Measurements from ENCODE around the gene UPP1. TPM values are rescaled to one million over a fixed set of nuclear protein-coding genes. Genes with fewer than 3 reads are reported as not detected.
"Not testable (repeated sequence)": the region's sequence is repeated elsewhere in the genome, so short reads cannot be mapped to it uniquely, and the experiment has no call there.

Gene UPP1
- 3.3 TPM for total RNA-seq

DNA sequence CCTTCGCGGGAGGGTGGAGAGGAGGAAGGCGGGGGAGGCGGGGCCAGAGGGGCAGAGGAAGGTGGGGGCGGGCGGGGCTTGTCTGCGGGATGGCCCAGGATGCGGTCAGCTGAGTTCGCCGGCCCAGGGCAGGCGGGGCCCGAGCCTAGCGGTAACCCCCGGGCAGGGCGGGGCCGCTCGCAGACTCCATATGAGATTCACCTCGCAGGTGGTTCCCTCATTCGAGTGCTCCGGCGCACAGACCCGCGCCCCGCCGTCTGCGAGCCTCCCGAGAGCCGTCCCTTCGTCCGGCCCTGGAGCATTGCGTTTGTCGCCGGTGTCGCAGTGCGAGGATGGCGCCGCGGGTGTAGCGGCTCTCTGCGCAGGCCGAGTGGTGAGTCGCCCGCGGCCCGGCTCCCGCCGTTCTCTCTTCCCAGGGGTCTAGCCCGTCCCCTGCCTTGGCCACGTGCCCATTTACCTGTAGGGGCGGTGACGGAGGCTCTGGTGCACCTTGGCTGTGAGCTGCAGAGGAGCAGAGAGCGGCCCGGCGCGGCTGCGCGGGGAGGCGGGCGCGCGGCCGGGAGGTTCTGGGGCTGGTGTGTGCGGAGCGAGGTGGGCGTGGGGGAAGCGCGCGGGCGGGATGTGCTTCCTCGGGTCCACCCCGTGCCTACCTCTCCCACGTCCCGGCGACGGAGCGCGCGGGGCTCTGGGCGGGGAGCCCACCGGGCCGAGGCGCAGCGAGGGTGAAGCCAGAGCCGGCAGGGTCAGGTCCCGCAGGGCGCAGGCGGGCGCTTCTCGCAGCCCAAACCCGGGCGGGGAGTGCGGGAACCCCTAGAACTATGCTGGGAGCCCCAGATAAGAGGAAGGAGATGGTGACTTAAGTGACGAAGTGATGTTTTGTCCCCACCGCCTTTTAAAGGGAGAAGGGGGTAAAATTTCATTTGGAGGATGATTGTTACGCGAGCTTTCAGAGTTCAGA, at the start of gene UPP1:
UPP1 (plus strand) TSS at position 220 of the 958 bp plus-strand sequence. CDS start 5,519 bp downstream, outside the sequence.
- DNase-seq (ENCODE audit: low spot score in 2 of 2) (peak; percentile 72 to 81), FAIRE-seq (no peak)

DNA sequence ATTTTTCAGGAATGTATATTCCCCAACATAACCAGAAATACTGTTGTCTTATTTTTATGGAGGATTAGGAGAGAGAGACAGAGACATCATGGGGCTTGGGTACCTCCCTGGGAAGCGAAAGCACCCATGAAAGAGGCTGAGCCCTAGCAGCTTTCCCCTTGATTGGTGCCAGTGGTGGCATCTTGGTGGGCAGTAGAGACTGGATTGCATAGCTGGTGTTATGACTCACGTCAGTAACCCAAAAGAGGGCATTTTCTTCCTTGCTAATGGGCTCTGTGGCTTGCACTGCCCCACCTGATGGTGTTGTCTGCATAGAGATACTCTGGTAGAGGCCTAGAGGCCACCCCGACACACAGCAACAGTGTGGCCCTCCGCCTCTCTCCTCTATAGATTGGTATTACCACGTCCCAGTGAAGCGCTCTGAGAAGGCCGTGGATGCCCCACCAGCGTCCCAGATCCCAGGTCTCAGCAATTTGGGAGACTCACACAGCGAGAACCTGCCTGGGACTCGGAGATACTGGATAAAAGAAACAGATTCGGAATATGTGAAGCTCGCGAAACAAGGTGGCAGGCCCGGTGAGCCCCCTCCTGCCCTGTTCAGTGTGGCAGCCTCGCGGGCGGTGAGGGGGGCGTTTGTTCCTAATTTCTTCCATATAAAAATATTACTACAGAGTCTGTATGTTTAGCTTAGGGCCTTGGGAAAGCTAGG, 48.0 kb upstream of the UPP1 start:
- DNase-seq (ENCODE audit: low spot score in 2 of 2): no peak
- no peak for FAIRE-seq

DNA sequence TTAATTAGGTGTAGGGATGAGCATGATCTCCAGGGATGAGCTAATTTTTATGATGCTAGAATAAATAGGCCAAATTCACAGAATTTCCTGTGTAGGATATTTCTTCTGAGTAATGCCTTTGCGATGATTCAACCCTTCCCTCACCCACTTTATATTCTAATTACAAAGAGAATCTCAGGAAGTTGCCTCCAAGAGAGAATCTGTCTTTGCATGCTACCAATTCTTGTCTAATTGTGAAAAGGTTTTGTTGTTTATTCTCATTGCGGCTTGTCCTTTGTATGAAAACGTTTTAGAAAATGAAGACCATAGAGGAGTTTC, 47.5 kb upstream of the UPP1 start:
- FAIRE-seq: no peak
- DNase-seq (ENCODE audit: low spot score in 2 of 2): no peak

DNA sequence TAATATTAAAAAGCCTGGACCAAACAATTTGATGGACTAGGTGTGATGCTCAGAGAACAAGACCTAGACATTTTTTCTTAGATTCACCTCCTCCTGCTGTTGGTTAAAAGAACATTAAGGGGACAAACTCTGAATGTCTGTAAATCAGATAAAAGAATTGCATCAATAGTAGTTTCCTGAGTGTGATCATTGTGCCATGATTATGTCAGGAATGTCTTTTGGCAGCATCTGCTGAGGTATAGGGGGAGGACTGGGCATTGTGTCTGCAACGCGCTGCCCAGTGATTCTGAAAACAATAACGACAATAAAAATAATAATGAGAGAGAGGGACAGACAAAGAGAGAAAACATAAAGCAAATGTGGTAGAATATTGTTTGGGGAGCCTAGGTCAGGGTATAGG, 46.8 kb upstream of the UPP1 start:
- FAIRE-seq: no peak
- no peak for DNase-seq (ENCODE audit: low spot score in 2 of 2)

DNA sequence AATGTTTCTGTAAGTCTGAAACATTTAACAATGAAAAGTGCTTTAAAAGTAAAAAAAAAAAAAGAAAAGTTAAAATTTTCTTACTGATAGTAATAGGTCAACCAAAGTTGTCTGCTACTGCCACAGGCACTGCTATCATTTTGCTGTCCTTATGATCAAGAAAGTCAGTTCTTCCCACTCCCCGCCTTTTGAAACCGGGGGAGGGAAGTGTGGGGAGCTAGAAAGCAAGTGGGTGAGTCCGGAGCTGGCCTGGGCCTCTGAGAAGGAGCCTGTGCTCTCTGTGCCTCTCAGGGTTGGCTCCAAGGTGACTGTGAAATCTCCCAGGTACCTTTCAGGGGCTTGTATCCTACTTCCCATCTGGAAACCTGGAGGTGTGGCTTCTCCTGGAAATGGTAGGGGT, 46.4 kb upstream of the UPP1 start:
- FAIRE-seq (no peak), DNase-seq (ENCODE audit: low spot score in 2 of 2) (no peak)

DNA sequence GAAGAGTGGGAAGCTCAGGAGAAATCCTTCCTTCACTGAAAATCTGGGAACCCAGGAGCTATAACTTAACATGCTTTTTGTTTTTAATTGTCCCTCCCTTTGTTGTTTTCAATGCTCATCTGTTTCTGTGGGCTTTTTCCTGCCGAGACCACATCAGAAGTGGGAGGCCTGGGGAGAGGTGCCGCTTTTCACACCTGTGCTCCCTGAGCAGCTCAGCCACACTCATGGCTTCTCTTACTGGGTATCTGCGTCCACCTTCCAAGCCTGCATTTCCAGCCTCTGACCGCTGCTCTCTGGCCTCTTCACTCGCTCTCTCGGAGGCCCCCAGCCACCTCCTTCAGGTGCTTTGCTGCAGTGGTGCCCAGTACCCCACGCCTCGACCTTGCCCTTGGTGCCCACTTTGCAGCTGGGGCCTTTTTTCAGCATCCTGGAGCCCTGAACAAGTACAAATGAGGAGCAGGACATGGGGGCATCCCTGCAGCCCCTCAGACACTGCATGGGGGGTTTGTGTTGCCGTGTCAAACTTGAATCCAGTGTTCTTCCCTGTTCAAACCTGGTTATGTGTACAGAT, 43.8 kb upstream of the UPP1 start:
- DNase-seq (ENCODE audit: low spot score in 2 of 2) (no peak), FAIRE-seq (no peak)

DNA sequence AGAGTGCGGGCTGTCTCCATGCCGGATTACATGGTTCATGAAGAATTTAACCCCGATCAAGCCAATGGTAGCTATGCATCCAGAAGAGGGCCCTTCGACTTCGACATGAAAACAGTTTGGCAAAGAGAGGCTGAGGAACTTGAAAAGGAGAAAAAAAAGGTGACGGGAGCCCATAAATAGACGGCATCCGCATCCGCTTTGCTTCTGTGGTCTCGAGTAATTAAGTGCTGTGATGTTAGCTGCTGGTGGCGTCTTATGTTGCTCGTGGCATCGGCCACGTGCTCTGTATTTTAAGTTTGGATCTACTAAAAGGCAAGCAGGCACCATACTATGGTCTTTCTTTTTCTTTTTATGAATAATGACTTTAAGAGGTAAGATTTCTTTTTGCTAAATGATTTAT, 42.6 kb upstream of the UPP1 start:
- FAIRE-seq (no peak), DNase-seq (ENCODE audit: low spot score in 2 of 2) (no peak)

DNA sequence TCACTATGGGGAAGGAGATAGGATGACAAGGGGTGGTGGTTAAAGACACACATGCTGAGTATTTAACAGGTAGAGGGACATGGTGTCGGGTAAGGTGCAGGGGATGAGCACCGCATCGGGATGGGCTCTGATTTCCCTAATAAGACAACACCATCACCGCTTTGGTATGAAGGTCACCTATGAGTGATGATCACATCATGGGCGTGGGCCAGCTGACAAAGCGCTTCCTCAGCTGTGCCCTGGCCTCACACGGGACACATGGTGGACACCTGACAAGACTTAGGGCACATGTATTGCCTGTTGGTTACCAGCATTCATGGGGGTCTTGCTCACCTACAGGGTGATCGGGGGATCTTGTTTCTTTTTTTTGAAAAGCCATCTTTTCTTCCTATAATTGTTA, 41.0 kb upstream of the UPP1 start:
- FAIRE-seq (no peak), DNase-seq (ENCODE audit: low spot score in 2 of 2) (no peak)

DNA sequence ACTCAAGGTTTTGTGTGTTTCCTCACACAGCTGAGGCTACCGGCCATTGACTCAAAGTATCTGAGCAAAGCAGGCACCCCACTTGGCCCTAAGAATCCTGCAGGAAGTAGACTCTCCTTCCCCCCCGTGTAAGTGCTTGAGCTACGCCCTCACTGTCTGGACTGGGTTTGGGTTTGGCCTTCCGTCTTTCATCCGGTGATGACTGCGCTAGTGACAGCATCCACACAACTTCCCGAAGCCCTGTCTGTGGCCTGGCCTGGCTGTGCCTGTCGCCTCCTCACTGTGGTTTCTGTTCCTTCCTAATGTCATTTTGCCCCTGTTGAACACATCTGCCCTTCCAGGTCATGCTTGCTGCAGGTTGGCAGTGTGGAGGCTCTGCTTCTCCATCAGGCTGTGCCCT, 39.2 kb upstream of the UPP1 start:
- no peak for FAIRE-seq
- no peak for DNase-seq (ENCODE audit: low spot score in 2 of 2)

DNA sequence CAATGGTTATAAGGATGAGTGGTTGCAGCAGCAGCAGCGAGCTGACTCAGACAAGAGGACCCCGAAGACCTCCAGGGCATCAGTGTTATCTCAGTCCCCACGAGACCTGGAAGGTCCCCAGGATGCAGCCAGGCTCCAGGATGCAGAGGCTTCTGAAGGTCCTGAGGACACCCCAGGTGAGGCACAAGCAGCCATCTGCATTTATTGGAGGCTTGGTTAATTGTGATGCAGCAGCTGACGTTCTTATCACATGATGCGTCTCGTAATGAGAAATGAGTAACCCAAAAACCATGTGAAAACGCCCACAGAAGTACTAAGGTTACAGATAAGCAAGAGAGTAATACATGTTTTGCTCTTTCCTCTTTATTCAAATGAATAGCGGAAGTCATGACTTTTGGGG, 36.3 kb upstream of the UPP1 start:
- DNase-seq (ENCODE audit: low spot score in 2 of 2): no peak
- FAIRE-seq: no peak

DNA sequence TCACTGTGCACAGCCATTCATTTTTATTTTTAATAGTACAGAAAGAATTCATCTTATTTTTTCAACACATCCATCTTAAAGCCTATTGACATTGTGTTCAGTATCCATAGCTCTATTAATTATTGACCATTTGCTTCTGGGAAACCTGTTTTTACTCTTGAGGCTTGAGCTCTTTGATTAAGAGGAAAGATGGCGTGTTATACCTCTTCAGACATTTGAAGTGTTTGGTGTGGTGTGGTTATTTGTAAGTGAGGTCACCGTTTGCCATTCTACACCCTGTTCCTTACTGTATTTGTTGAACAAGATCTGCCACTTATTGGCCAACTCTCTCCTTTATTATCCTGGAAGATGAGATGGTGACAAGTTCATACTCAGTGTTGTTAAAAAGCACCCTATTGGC, 35.3 kb upstream of the UPP1 start:
- no peak for FAIRE-seq
- no peak for DNase-seq (ENCODE audit: low spot score in 2 of 2)

DNA sequence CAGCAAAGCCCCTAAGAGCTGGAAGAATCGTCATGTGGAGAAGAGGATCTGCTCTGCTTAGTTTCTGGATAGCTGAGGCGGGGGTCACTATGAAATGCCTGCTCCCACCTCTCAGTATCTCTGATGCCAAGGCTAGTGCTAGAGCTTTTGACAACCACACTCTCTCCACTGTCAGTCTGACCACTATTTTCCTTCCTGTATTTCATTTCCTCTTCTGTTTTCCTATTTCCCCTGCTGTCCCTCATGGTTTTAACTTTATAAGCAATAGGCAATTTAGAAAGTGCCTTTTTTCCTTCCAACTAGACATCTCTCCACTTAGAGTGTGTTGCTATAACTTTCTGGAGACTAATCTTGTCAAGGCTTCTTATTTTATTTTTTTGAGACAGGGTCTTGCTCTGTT, 30.1 kb upstream of the UPP1 start:
- FAIRE-seq (no peak), DNase-seq (ENCODE audit: low spot score in 2 of 2) (no peak)

DNA sequence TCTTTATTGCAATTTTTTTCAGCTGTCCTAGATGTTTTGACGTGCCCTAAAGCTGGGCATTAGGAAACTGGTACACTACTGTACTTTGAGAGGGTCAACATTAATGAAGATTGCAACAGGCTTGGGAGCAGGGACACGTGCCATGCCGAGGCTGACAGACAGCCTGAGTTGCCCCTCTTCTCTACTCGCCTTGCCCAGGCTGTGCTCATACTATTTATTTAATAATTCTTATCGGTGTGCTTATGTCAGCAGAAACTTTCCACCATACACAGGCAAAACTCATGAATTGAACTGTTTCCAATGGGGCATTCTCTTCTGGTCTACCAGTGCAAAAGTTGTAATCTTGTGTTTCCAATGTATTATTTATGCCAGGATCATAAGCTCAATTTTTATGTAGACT, 29.4 kb upstream of the UPP1 start:
- DNase-seq (ENCODE audit: low spot score in 2 of 2): no peak
- no peak for FAIRE-seq

DNA sequence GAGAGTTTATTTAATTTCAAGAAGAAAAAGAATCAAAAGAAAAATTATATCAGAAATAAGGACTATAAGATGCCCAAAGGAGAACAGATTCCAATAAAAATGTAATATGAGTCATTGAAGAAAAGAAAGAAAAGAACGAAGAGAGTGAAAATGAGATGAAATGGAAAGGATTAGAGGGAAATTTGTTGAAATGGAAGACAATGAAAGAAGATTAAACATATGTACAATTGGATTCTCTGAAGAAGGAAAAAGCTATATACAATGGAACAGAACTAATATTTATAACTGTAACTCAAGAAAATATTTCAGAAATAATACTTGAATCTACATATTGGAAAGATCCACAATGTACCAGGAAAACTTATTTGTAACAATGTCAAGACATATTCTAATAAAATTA, 25.1 kb upstream of the UPP1 start:
- DNase-seq (ENCODE audit: low spot score in 2 of 2) (no peak), FAIRE-seq (no peak)

DNA sequence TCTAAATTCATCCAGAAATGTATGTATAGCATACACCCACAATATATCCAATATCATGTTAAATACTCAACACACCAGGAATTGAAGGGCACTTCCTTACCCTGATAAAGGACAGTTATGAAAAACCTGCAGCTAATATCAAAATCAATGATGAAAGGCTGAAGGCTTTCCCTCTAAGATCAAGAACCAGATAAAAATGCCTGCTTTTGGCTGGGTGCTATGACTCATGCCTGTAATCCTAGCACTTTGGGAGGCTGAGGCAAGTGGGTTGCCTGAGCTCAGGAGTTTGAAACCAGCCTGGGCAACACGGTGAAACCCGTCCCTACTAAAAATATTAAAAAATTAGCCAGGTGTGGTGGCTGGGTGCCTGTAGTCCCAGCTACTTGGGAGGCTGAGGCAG, 21.6 kb upstream of the UPP1 start:
- DNase-seq (ENCODE audit: low spot score in 2 of 2) (no peak), FAIRE-seq (no peak)

DNA sequence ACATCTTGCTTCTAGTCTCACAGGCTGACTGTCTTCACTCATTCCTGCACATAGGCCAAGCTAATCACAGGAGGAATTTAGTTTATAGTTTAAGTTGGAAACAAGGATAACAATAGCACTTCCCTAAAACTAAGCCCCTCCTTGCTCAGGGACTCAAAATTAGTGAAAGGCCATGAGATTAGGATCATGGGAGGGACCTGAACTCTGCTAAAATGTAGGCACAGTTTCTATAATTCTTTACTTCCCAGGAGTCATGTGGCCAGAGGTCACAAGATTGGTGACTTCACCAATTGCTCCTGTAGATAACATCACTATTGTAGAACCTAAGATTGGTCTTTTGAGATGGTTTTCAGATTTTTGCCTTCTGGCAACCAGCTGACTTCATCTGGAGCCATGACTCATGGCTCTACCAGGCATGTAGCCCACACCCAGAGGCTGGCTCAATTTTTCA, 14.8 kb upstream of the UPP1 start:
- FAIRE-seq: no peak
- no peak for DNase-seq (ENCODE audit: low spot score in 2 of 2)

DNA sequence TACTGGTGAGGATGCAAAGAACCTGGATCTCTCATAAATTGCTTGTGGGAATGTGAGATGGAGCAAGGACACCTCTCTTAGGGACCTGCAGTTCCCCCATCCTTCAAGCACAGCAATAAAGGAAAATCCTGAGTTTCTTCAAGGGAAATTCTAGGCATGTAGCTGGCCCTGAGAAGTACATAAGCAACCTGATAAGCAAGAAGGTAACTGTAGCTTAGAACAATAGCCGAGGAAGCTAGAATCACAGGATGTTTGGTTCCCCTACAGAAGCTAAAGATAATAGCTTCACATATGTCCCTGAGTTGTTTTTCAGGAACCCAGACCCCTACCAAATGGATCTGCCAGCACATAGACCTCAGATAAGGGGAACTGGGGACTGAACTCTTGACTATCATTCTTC, 11.6 kb upstream of the UPP1 start:
- no peak for FAIRE-seq
- DNase-seq (ENCODE audit: low spot score in 2 of 2): no peak

DNA sequence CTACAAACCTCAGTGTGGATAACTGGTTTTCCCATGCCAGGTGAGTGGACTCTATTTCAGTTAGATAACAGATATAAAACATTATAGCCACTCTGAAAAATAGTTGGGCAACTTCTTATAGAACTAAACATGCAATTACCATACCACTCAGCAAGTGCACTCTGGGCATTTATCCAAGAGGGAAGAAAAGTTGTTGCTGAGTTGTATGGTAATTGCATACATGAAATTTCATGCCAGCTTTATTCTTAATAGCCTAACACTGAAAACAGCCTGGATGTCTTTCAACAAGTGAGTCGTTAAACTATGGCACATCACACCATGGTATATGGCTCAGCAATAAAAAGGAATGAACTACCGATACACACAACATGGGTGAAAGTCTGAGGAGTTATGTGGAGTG, 10.6 kb upstream of the UPP1 start:
- no peak for DNase-seq (ENCODE audit: low spot score in 2 of 2)
- no peak for FAIRE-seq

DNA sequence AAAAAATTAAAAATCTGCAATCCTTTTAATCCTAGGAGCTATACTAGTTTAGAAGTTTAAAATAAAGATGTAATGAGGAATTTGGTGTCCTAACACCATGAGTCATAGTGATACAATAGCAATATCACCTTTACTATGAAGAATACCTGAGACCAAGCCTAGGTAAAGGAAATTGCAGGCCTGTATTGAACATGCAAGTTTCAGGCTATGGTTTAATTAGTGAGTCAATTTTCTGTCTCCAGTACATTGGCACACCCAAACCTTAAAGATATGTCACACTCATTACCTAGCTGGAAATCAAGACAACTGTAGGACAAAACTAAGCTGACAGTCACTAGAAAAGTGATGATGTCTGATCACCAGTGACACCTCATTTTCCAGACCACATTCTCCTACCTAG, 6.7 kb upstream of the UPP1 start:
- FAIRE-seq; DNase-seq (ENCODE audit: low spot score in 2 of 2): not testable (repeated sequence)

DNA sequence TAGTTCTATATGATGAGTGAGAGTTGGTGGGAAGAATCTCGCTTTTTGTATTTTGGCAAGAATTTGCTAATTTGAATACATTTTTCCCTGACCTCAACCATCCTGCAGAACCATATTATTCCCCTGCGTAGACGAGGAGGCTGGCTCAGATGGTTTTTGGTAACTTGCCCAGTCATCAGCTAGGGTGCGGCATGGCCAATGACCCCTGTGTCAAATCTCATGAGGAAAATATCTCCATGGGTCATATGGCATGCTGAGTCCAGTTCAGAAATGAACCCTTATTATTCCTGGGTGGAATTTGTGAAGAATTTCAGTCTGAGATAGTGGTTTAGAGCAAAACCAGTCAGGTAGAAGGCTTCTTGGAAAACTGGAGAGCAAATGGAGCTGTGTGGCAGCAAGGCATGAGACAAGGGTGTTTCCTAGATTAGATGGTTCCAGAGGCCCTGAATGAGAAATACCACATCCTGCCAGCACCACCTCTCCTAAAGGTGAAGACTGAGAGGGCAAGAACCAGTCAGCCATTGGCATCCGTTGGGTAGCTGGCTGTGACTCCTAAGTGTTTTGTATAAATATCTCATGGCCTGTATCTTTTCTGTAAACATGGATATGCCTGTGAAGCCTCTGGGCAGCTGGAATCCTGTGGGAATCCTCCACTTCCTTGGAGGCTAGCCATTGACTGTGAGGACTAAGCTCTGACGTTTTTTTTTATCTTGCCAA, 5.8 kb upstream of the UPP1 start:
- DNase-seq (ENCODE audit: low spot score in 2 of 2) (no peak), FAIRE-seq (no peak)

Data from frontal cortex (tissue), 4 donors.